ENCODE results near the gene PIRT. TPM values are rescaled to one million over a fixed set of nuclear protein-coding genes. Genes with fewer than 3 reads are reported as not detected.
"Not testable (repeated sequence)": the region's sequence is repeated elsewhere in the genome, so short reads cannot be mapped to it uniquely, and the experiment has no call there.

Gene PIRT
- not detected in 2 replicates for total RNA-seq (2014; rRNA removed; shearing (Covaris generic))

DNA sequence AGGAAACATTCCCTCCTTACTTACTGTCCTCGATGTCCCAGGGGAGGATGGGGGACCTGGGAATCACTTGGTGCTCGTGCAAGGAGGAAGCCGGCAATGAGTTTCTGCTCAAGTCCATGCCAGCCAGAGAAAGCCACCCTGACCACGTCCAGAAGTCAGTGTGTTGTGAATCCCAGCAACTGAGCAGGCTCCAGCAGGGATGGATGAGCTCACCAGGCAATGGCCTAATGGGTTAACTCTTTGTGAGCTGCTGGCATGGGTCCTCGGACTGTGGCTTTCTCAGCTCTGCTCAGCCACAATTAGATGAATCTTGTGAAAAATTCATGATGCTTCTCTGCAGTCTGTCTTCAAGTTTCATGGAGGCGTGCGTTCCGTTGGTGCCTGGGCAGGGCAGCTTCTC is at the start of gene PIRT:
Gene PIRT, minus strand, starts transcription at position 167 of the 400 bp plus-strand sequence. CDS start 12,442 bp downstream, outside the sequence.
- DNase-seq (ENCODE audit: low read depth): no peak

DNA sequence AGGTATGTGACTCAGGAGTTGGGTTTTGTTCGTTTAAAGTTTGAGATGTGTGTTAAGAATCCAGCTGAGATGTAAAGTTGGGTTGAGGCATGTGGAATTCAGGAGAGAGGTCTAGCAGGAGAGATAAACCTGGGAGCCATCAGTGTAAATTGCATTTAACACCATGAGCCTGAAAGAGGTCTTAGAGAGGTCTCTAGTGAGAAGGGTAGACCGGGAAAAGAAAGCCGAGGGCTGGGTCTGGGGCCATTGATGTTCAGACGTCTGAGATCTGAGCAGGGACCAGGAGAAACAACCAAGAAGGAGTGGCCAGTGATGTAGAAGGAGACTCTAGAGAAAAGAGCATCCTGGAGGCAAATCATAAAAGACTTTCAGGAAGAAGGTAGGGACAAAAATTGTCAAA is 44.1 kb upstream of the PIRT start:
- DNase-seq (ENCODE audit: low read depth): no peak

DNA sequence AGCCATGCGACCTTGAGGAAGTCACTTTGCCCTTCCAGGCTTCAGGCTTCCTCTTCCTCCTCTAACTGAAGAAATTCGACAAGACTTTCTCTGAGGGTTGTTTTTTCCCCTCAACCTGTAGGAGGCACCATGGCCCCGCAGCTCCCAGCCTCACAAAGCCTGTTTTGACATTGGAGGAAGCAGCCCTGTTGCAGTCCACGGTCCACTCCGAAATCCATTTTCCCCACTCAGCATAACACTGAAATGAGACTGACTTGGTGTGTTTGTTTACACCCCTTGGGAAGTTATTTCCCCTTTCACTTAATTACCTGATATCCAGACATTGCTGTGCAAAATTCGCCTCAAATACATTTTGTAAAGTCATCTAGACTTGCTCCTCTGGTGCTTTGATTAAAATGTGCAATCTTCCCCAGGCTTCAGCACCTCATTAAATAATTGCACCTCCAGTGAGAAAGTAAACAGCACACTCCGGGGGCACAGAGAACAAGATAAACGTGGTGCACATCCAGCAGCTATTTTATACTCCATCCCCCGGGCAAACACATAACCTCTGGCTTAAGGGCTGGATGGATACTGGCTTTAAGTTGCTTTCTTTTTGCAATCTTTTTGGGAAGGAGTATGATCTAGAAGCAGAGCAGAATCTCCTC is 41.4 kb upstream of the PIRT start:
- no peak for DNase-seq (ENCODE audit: low read depth)

DNA sequence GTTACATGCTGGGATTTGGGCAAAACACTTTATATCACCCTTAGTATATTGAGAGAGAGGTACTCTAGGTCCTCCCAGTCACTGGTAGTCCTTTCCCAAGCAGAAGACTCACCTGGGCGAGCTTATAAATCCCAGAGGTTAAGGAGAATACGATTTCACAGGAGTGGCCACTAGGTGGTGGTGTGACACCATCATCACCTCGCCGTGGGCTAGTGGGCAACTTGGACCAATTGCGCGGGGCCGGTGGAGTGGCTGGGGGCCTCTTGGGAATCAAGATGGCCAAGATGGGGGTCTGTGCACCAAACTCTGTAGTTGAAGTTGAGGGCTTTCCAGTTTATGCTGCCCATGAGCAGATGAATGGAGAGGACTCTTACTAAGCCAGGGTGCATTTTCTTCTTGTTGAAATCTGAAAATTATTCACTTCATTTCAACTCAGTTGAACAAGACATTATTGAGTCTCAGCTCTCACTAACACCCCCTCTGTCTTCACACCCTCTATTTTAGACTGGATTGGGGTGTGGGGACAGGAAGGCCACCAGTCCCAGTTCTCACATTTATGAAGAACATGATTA is 38.2 kb upstream of the PIRT start:
- peak; percentile 41 for DNase-seq (ENCODE audit: low read depth)

DNA sequence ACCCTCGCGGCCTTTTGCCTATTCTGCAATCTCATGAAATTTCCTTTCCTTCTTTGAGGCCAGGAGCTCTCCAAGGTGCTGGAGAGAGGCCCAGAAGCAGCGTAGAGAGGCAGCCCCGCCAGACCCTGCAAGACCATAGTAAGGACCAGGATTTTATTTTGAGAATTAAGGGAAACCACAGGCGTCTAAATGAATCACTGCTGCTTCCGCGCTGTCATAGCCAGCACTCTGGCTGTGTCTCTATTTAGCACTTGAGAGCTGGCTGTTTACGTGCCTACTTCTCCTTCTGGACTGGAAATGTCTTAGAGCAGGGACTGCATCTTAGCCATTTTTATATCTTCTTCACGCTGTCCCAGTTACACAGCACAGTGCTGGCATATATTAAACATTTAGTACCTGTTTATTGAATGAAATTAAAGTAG is 37.6 kb upstream of the PIRT start:
- peak; percentile 25 for DNase-seq (ENCODE audit: low read depth)

DNA sequence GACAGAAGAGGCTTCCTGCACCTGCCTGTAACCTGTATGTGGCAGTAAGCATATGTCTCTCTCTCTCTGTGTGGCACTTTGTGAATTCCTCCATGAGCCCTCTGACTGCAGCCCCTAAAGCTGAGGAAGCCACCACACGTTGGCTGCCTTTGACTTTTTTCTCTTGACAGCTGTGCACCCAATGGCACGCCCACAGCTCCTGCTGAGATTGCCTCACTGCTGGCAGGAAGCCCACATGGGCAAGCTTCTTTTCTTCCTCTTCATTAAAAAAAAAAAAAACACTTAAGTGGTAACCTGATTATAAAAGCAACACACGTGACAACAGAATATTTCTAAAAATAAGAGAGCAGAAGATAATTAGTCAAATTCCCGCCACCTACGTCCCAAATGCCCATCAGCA is 34.0 kb upstream of the PIRT start:
- DNase-seq (ENCODE audit: low read depth): no peak

DNA sequence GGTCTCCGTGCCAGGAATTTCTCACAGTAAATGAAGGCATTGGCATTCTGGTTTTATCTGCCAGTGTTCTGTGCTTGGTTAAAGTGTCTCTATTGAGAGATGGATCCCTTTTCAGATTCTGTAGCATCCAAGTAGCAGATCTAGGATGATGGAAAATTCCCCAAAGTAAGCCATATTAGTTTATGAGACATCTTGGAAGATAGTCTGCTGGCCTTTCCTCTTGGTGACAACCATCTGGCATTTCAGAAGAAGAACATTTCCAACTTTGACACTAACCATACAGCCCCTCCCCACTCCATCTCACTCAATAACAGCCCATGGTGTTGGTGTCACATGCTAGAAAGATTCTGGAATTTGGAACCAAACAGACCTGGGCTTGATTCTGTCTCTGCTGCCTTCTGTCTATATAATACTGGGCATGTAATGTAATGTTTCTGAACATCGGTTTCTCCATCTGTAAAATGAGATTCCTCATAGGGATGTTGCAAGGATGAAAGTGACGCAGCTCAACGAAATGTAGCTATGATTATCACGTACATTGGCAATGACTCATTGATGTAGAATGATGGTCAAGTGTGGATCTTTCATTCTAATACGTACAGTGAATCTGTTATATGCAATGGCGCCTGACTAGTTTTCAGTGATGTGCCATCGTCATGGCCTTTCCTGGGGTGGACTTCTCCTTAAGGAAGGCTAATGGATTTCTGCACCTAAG is 32.6 kb upstream of the PIRT start:
- DNase-seq (ENCODE audit: low read depth): no peak

DNA sequence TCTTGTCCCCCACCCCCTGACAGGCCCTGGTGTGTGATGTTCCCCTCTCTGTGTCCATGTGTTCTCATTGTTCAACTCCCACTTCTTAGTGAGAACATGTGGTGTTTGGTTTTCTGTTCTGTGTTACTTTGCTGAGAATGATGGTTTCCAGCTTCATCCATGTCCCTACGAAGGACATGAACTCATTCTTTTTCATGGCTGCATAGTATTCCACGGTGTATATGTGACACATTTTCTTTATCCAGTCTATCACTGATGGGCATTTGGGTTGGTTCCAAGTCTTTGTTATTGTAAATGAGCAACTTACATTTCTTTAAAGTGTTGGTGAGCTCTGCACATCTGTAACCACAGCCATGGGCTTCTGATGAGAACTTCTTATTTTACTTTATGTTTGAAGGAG is 30.9 kb upstream of the PIRT start:
- not testable (repeated sequence) for DNase-seq (ENCODE audit: low read depth)

DNA sequence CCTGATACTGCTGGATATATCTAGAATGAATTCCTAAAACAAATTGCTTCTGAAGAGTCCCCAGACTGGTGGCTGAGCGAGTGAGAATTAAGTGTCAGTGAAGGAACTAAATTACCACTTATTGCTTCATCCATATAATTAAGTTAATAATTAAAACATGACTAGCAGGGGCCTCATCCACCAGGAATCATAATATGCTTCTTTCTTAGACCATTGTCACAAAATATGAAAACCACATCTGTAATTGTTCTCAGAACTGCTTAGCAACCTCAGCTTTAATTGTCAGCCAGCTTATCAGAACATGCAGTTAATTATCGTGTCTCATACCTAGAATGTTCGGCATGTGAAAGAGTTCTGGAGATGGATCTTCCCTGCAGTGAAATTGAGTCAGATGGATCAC is 21.2 kb upstream of the PIRT start:
- no peak for DNase-seq (ENCODE audit: low read depth)

DNA sequence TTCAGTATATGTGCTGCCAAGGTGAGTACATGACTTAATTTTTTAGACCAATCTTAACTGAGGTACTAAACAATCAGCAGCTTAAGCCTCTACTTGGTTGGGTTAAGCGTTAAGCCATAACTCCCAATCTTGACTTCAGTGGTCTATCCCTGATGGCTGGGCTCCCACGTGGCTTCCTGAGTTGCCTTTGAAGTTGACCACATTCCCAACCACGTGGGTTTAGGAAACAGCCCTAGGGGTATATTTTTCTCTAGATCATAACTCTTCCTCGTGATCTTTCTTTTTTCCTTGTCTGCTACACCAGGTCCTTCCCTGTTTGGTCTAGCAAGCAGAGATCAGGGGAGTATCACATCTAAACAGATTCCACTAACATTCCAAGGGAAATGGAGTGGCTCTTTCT is 20.1 kb upstream of the PIRT start:
- peak; percentile 16 for DNase-seq (ENCODE audit: low read depth)

DNA sequence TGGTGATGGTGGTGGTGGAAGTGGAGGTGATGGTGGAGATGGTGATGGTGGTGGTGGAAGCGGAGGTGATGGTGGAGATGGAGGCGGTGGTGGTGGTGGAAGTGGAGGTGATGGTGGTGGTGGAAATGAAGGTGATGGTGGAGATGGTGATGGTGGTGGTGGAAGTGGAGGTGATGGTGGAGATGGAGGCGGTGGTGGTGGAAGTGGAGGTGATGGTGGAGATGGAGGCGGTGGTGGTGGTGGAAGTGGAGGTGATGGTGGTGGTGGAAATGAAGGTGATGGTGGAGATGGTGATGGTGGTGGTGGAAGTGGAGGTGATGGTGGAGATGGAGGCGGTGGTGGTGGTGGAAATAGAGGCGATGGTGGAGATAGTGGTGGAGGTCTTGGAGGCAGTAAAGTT is 8.7 kb upstream of the PIRT start:
- DNase-seq (ENCODE audit: low read depth): not testable (repeated sequence)

DNA sequence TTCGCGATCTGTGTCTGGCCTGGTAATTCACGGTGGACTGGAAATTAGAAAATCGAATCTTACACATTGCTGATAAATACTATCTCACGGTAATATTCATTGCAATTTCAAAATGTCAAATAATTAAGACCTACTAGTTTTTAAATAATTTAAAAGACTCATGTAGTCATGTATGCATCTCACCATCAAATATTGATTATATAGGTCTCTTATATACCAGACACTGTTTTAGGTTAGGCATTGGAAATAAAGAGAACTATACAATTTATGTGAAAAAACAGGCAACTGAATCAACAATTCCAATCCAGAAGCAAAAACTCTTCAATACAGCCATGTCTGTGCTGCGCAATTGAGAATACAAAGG is 7.5 kb upstream of the PIRT start:
- DNase-seq (ENCODE audit: low read depth): no peak

DNA sequence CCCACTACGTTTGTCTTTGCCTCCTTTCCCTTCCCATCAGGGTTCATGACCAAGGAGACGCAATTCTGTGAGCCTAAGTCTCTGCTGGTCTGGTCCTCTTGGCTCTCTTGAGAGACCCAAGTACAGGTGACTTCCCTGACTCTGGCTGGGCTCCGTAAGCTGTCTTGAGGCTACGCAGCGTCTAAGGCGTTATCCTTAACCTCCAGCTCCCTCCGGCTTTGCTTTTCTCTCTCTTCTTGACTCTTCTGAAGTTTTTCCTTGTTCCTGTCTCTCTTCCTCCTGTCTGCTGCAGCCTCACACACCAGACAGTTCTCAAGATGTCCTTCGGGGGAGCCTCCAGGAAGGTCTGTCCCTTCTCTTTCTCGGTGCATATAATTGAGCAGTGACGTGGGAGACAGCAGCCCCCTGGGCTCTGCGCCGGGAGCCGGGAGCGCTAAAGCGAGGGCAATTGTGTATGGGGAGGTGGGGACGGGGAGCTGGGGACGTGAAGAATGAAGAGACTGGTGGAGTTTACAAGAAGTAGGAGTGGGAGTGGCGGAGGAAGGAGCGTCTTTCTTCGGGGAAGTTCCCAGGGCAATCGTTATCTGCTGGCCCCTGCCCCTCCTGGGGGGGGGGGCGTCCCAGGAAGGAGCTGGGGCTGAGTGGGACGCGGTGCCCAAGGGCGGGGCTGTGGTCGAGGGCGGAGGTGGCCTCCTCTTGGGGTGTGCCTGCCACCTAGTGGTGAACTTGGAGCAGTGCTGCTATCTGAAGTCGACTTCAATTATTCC is 6.9 kb upstream of the PIRT start:
- DNase-seq (ENCODE audit: low read depth): peak; percentile 83

DNA sequence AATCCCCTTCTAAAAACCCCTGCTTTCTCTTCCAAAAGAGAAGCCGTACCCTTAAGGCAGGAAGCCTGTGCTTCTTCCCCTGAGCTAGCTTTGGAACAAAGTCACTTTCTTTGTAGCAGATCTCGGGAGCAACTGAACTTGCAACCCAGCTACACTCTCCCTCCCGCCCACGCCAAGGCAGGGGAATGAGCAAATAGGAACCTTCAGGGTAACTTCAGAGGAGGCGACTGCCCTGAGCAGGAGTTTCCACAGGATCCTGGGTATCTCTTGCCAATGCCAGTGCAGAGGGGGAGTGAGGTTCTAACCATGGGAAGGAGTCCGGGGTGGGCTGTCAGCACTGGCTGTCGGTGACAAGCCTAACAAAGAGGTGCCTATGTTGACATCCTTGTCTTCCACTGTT is 5.9 kb upstream of the PIRT start:
- peak; percentile 17 for DNase-seq (ENCODE audit: low read depth)

DNA sequence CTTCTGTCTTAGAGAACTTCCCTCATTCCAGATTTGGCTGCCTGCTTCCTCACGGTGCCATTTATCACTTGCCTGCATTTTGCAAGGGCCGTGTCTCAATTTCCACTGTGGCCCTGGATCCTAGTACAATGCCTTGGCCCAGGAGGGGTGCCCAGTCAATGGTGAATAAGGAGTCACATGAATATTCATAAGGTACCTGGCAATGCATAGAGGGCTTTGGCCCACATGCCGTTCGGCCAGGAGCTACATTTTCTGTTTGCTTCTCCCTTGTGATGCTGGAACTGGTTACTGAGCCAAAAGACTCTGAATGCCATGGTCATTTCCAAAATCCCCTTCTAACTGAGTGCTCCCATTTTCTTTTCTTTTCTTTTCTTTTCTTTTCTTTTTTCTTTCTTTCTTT is 4.8 kb upstream of the PIRT start:
- DNase-seq (ENCODE audit: low read depth): no peak

DNA sequence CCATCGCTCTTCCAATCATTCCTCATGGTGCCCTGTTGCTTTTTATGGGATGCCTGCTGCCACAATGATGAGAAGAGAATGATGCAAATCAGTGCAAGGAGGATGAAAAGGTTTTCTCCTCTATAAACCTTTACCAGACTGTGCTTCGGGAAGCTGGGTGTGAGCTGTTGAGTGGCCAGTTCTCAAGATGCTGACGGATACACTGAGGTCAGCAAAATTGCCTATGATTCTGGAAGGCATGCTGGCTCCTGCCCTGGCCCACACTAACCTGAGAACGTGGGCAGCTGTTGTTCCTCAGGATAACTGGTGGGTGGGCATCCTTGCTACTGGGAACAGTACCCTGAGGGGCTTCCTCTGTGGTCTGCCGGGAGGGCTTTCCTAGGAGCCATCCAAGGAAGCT is 795 bp upstream of the PIRT start:
- DNase-seq (ENCODE audit: low read depth): no peak

DNA sequence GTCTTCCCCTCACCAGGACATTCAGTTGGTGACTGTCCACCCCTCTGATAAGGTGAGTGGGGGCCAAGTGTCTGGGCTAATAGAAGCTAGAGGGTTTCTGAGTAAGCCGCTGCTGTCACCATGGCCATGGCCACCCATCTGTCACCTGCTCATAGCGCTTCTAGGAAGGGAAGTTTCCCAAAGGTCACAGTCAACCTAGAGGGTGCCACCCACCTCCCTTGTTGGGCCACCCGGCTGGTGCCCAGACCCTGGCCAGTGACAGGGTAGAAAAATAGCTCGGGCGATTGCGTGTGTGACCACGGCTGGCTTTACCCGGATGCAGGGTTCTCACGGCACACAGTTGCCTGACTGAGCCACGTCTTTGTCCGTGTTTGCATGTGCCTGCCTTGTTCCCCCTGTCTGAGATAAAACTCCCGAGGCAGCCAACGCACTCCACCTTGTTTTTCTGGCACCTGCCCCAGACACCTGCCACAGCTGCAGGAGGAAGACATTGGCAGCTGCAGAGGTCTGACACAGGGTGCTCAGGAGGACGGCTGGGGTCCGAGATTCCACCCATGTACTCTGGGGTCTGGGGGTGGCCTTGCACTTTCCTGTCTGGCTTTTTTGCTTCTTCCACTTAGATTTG is 809 bp downstream of the PIRT start:
- DNase-seq (ENCODE audit: low read depth): no peak

DNA sequence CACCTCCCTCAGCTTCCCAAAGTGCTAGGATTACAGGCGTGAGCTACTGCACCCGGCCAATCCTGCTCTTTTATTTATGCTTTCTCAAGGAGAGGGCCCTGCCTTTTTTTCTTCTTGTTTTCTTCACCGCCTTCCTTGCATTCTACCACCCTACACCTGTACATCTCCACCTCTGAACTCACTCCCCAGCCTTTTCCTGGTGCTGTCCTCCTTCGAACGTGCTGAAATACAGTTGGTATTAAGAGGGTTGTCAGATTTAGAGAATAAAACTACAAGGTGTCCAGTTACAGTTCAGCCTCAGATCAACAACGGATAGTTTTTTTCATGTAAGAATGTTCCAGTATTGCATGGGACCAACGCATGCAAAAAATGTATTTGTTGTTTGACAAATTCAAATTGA is 1.7 kb downstream of the PIRT start:
- no peak for DNase-seq (ENCODE audit: low read depth)

DNA sequence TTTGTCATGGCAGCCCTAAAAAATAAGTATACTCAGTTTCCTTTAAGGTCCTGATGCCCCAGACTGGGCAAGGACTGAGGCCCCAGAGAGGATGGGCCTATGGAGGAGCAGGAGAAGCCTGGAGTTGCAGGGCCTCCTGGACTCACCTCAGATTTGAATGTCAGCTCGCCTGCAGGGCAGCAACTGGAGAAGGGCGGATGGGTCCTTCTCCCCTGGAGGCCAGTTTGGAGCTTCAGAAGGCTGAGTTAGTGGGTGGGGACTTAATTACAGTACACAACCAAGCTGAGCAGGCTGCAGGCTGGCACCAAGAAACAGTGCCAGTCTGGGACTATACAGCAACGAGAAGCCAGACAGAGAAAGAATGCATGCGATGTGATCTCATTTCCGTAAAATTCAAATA is 6.2 kb downstream of the PIRT start:
- DNase-seq (ENCODE audit: low read depth): no peak

DNA sequence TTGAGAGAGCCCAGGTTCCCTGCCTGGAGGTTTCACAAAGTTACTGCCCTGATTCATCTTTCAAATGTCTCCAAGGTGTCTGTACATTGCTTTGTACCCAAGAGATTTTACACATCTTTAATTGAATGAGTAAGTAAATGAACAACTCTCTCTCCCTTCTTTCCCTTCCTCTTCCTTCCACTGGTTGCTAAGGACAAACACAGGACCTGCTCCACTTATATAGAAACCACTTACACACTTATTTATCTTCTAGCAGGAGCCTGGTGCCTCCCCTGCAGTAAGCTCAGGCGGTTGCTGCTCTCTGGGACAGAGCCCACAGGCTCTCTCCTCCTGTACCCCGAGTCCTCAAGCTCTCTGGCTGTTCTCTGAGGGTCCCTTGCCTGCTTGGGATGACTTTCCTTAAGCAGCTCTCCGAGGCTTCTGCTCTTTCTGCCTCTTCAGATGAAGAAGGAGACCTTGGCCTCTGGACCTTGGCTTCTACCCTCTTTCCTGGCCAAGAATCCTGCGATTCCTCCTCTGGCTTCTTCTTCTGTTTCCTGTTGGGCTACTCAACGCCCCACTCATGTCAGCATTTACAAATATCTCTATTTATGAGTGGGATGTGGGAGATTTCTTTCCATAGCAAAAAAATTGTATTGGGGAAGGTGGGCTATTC is 9.9 kb downstream of the PIRT start:
- DNase-seq (ENCODE audit: low read depth): no peak

DNA sequence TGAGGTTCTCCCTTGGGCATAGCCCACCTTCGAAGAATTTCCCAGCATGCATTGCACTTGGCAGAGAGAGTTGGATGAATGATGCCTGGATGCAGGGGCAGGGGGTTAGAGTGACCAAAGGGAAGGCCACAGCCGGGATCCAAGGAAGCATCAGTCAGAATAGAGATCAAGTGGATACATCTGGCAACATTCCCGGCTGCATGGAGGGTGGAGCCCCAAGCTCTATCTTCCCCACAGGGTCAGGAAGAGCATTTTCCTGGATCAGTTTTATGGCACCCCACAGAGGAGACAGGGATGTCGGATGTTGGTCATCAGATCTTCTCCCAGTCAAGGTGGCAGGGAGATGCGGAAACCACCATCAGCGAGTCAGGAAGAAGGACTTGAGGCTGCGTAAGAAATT is 13.0 kb downstream of the PIRT start:
- DNase-seq (ENCODE audit: low read depth): no peak

DNA sequence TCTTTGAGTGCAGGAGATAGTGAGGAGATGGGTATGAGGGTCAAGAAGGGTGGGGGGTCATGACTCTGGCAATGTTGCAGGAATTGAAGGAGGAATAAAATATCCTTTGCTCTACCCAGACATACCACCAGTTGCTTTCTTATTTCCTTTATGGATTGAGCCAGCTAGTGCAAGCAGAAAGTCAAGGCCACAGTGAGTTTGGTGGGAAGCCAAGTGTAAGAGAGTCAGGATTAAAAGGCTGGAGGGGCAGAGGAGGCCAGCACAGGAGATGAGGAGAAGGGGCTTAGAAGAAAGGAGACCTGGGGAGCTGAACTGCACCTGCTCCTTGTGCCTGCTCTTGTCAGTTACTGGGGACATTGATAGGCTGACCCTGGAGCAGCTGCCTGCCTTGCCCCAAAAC is 16.1 kb downstream of the PIRT start:
- DNase-seq (ENCODE audit: low read depth): no peak

All from Daoy (cell line).